GM18505 (cell line): ENCODE measurements around the gene NOC4L.

ENCODE experiments used
- ATAC-seq: cut with Tn5 transposase; IDR thresholded peaks from one replicate; pipeline ENCODE4 v1.9.1; 2021; ENCODE audit not compliant: unreplicated experiment
- POLR2A ChIP-seq: IDR thresholded peaks from 4 replicates; pipeline ENCODE4 v1.6.1; 2011; ENCODE audit warnings: borderline replicate concordance; ENCODE audit not compliant: insufficient read depth, insufficient read length; ENCODE audit errors: extremely low read depth

The NOC4L gene

DNA sequence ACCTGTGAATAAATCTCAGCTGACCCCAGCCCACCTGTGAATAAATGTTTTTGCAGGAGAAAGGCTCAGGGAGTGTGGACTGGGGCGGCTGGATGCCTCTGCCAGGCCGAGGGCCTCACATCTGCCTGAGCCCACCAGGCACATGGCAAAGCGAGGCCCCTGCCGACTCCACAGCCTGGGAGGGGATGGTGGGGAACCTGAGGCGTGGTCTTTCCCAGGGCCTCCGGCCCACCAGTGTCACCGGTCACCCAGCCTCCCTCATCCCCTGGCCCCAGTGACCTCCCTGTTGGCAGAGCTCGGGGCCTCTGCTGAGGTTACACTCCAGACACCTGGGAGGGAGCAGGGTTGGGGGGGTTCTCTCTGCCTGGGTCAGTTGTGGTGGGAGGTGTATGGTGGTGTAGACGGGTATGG is 8.2 kb downstream of the NOC4L start:
- TF ChIP-seq POLR2A, result no peak
- no peak for ATAC-seq

DNA sequence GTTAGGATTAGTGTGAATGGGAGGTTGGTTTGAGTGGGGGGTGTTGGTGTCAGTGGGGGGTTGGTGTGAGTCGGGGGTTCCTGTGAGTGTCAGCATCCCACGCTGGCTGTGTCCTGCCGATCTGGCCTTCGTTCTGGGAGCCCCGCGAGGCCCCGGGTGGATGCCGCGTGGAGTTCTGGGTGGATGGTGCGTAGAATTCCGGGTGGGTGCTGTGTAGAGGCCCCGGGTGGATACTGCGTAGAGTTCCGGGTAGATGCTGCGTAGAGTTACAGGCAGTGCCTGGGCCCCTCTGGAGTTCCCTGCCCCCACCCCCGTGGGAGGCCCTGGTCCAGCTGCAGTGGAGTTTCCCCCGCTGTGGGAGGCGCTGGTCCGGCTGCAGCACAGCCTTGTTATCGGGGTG is 8.7 kb downstream of the NOC4L start:
- no peak for TF ChIP-seq POLR2A
- ATAC-seq, result no peak

DNA sequence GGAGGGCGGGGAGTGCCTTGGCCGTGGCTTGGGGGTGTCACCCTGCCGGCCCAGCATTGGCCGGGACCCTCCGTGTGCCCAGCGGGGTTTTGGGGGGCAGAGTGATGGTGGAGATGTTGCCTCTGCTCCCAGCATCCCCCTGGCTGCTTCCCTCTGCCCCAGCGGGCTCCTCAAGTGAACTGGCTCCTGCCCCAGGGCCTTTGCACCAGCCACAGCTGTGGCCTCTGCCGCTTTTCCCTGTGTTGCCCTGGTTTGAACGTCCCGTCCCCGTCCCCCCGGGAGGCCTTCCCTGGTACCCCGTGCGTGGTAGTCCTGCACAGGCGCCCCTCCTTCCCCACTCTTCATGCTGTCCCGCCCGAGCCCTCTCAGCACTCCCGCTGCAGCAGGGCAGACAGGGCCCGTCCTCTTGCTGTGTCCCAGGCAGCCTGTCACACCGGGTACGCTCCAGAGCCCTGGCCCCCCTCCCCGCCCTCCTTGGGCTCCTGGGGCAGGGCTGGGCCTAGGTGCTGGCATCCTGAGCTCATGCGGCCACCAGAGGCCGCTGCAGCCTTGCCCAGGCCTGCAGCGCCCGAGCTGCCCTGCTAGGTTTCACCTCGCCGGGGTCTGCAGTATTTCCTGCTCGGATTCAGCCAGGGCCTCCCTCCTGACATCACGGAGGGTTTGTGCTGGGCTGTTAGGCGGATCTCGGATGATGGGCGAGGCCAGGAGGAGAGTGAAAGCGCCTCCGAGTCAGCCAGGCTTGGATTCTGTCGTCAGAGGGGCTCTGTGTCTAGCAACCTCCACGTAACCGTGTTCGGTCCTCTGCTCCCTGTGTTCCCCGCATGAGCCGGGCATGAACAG is 9.5 kb downstream of the NOC4L start:
- peak; percentile 76 for ATAC-seq

DNA sequence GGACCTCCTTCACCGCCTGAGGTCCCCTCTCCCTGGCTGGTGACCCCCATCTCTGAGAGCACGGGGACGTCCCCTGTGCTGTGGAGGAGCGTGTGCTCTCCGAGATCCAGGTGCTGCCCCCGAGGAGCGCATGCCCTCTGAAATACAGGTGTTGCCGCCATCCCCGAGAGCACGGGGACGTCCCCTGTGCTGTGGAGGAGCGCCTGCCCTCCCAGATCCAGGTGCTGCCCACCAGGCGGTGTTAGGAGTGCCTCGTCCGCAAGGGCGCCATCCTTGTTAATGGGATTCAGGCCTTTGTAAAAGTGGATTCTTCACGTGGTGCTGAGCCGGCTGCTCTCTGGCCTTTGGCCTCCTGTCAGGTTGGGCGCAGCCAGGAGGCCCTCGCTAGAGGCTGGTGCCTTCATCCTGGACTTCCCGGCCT is 10.1 kb downstream of the NOC4L start:
- peak; percentile 11 for ATAC-seq

More for the DNA sequence above, 9.5 kb downstream of the NOC4L start:
- TF ChIP-seq POLR2A, result no peak

DNA sequence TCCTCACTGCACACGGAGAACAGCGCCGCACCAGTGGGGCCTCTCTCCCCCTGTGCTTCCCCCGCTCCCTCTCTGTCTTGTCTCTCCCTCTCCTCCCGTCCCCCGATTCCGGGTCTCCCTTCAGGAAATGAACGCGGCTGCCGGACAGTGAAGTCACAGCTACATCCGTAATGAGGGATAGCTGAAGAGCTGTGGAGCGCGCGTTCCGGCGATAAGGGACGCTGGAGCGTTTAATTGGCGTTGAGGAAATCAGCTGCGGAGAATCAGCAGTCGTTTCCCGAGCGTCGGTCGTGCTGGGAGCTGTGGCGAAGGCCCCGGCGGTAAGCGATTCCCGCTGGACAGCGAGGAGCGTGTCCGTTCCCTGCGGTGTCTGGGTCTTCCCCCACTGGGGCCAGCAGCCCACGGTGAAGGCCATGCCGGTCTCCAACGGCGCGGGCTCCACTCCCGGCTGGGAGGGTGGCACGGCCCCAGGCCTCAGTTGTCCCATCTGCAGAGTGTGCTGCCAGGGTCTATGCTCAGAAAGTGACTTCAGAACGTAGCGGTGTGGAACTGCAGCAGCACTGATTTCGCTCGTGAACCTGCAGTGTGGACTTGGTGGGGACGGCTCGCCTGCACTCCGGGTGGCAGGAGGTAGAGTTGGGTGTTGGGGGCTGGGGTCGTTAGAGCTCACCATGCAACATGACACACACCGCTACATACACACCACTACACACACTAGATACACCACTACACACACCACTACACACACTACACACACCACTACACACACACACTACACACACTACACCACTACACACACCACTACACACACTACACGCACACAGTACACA is 10.9 kb downstream of the NOC4L start:
- TF ChIP-seq POLR2A, result no peak
- no peak for ATAC-seq

More for the DNA sequence above, 10.1 kb downstream of the NOC4L start:
- TF ChIP-seq POLR2A, result no peak

DNA sequence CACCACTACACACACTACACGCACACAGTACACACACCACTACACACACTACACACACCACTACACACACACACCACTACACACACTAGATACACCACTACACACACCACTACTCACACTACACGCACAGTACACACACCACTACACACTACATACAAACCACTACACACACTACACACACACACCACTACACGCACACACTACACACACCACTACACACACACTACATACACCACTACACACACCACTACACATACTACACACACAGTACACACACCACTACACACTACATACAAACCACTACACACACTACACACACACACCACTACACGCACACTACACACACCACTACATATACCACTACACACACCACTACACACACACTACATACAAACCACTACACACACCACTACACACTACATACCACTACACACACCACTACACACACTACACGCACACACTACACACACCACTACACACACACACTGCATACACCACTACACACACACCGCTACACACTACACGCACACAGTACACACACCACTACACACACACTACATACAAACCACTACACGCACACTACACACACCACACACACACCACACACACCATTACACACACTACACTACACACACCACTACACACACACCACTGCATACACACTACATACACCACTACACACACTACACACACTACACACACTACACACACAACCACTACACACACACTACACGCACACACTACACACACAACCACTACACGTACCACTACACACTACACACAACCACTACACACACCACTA is 11.7 kb downstream of the NOC4L start:
- no peak for ATAC-seq
- no peak for TF ChIP-seq POLR2A

DNA sequence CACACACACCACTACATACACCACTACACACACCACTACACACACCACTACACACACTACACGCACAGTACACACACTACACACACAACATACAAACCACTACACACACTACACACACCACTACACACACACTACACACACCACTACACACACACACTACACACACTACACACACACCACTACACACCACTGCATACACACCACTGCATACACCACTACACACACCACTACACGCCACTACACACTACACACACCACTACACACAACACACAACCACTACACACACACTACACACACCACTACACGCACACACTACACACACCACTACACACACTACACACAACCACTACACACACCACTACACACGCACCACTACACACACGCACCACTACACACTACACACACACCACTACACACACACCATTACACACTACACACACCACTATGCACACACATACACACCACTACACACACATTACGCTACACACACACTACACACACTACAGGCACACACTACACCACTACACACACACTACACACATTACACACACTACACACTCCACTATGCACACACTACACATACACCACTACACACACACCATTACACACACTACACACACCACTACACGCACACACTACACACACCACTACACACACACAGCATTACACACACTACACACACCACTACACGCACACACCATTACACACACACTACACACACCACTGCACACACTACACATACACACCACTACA is 12.5 kb downstream of the NOC4L start:
- ATAC-seq, result no peak
- TF ChIP-seq POLR2A, result no peak

DNA sequence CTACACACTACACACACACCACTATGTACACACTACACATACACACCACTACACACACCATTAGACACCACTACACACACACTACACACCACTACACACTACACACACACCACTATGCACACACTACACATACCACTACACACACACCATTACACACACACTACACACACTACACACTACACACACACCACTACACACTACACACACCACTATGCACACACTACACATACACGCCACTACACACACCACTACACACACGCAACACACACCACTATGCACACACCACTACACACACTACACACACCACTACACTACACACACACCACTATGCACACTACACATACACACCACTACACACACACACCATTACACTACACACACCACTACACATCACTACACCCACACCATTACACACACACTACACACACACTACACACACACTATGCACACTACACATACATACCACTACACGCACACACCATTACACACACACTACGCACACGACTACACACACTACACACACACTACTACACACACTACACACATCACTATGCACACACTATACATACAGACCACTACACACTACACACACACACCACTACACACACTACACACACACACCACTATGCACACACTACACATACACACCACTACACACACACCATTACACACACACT is 13.6 kb downstream of the NOC4L start:
- ATAC-seq, result no peak
- TF ChIP-seq POLR2A, result no peak

DNA sequence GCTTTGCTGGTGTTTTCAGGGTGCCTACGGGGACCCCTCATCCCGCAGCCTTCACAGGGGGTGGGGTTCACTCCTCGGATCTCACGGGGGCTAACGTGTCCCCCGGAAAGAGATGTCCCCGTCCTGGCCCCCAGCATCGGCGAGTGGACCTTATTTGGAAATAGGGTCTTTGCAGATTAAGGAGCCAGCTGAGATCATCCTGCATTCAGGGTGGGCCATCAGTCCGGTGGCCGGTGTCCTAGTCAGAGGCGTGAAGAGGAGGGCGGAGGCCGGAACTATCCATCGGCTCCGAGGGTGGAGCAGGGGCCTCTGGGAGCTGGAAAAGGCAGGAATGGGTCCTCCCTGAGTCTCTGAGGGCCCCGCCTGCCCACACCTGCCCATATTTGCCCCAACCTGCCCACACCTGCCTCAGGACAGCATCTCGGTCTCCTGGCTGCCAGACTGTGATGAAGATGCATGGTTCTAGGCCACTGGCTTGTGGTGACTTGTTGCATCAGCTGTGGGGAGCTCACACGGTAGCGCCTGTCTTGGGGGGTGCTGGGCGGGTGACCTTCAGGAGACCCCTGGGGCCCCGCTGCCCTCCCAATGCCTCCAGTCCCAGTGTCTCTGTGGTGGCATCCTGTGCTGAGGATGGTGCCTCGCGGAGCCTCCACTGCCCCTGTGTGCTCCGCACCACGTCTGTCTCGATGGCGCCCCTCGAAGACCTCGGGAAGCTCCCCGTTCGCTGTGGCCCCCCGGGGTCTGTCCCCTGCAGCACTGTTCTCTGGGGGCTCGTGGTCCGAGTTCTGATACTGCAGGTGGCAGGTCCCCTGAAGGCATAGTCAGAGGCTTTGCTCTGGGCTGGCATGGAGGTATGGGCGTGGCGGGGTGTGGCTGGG is 14.7 kb downstream of the NOC4L start:
- no peak for TF ChIP-seq POLR2A
- ATAC-seq, result no peak

DNA sequence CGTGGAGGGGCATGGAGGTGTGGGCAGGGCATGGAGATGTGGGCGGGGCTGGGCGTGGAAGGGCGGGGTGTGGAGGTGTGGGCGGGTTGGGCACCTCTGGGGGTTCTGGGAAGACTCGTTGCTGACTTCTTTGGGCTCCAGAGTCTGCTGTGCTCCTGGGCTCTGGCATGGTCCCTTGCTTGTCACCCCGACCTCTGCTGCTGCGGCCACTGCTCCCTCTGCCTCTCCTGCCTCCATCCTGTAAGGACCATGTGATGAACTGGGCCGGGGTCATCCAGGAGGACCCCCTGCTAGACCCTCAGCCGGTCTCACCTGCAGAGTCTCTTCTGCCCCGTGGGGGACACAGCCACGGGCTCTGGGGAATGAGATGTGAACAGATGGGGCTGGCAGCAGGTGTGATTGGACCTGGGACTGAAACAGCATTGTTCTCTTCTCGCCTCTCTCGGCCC is 15.3 kb downstream of the NOC4L start:
- TF ChIP-seq POLR2A, result no peak

DNA sequence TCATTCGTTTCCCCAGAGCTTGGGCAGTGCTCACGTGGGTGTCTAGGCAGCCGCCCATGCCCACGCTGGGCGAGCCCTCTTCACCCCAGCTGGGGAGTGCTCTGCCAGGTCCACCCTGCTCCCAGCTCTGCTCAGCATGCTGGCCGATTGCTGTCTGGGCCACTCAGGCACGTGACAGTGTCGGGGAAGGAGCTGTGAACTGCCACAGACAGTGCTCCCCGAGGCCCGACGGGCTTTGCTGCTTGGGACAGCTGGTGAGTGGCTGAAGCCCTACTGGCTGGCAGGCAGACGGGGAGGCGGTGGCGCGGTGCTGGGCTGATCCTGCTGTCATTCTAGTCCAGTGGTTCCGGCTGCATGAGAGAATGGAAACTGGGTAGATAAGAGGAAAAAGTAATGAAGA is 15.8 kb downstream of the NOC4L start:
- no peak for TF ChIP-seq POLR2A
- no peak for ATAC-seq

More for the DNA sequence above, 15.3 kb downstream of the NOC4L start:
- no peak for ATAC-seq

DNA sequence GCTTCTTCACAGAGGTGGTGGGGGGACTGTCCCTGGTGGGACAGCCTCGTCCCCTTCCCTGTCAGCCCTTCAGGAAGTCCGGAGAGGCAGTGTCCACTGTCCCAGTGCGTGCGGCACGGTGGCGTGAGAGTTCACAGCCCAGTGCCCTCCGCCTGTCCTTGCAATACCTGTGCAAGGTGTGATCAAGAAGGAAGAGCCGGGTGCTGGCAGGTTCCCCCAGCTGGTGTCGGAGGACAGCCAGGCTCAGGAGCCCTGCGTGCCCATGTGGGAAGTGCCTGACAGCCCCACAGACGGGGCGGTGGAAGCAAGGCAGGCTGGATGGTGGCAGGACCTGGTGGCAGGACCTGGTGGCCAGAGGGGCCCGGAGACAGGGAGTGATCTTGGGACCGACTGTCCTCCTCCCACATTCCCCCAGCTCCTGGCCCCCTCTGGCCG is 16.4 kb downstream of the NOC4L start:
- ATAC-seq, result no peak
- TF ChIP-seq POLR2A, result no peak
